SK-N-MC (cell line): Measurements from ENCODE around the gene SRGAP1.

ENCODE experiments used
- EZH2 ChIP-seq: fragments of 200-600 bp; sonication (generic); IDR thresholded peaks from one replicate; pipeline ENCODE4 v1.6.1; 2017; ENCODE audit warnings: antibody characterized with exemption
- POLR2AphosphoS5 ChIP-seq: IDR thresholded peaks from 2 replicates; pipeline ENCODE4 v1.6.1; 2012; ENCODE audit warnings: mild to moderate bottlenecking, low read depth, low read length, borderline replicate concordance

DNA sequence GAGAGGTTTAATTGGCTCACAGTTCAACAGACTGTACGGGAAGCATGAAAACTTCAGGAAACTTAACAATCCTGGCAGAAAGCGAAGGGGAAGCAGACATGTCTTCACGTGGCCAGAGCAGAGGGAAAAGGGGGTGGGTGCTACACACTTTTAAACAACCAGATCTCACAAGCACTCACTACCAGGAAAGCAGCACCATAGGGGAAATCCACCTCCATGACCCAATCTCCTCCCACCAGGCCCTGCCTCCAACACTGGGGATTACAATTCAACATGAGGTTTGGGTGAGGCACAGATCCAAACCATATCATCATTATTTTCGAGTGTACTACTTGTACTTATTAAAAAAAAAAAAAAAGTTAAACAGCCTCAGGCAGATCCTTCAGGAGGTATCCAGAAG, 34.9 kb upstream of the SRGAP1 start:
- TF ChIP-seq POLR2AphosphoS5 (no peak), EZH2 (no peak)
